IPS-18a (cell line): ENCODE measurements around the gene FBXO17.

Experiments used
- H3K27ac ChIP-seq: one replicate; pipeline ENCODE4 v1.5.1; 2013; ENCODE audit warnings: low read length
- H3K27me3 ChIP-seq: one replicate; pipeline ENCODE4 v1.6.1; 2013; ENCODE audit warnings: mild to moderate bottlenecking, low read length; ENCODE audit not compliant: control insufficient read depth, insufficient read depth
- H3K36me3 ChIP-seq: one replicate; pipeline ENCODE4 v1.6.1; 2013; ENCODE audit warnings: low read depth, low read length; ENCODE audit not compliant: control insufficient read depth
- H3K4me1 ChIP-seq: one replicate; pipeline ENCODE4 v1.6.1; 2013; ENCODE audit warnings: low read depth, low read length; ENCODE audit not compliant: control insufficient read depth
- H3K4me3 ChIP-seq: one replicate; pipeline ENCODE4 v1.5.1; 2013; ENCODE audit warnings: low read length
- H3K9ac ChIP-seq: one replicate; pipeline ENCODE4 v1.6.1; 2013; ENCODE audit warnings: mild to moderate bottlenecking, low read length, moderate library complexity
- H3K9me3 ChIP-seq: one replicate; pipeline ENCODE4 v1.6.1; 2013; ENCODE audit warnings: low read depth, low read length; ENCODE audit not compliant: control insufficient read depth

FBXO17 gene

GRCh38 chr19:38975214-38975860 lies at the start of gene FBXO17:
Gene FBXO17, minus strand, starts transcription at chr19:38975742. Its CDS starts 25,423 bp downstream, at chr19:38950319.
- Histone ChIP-seq H3K27me3 (no peaks in the 10 kb centered on the region), H3K36me3 (no peaks in the 10 kb centered on the region), H3K9ac (peak within 1 kb of the TSS; percentile 50), H3K4me3 (peak within 1 kb of the TSS; percentile 82), H3K4me1 (peaks cover 11% of the 10 kb centered on the region), H3K27ac (no peak within 1 kb of the TSS), H3K9me3 (no peaks in the 10 kb centered on the region)

DNA sequence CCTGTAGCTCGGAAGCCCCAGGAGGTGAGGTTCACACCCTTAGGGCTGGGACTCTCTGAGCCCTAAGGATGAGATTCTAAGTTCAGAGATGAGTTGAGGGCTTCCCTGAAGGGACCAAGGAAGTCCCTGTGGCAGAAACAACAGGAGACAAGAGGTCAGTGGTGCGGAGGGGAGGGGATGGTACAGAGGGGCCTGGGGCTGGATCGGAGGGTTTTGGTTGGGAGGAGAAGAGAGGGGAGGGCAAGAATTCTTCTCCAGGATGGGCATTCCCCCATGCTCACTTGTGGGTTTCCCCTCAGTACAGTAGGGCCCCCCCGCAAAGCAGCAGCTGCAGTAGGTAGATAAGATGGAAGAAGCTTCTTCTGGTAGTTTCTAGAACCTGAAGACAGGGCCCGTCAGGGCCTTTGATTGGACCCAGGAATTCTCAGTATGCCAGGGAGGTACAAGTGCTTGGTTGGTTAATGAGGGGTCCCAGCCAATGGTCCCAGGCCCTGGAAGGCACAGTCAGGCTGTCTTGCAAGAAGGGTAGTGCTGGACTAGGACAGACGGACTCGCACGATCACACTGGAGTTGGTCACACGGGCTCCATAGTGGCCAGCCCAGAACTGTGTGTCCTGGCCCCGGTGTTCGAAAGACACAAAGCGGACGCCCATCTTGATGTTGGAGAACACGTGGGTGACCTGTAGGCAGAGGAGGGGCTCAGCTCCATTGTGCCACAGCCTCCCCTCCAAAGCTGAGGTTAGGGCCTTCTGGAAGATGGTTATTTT lies 49.5 kb upstream of the FBXO17 start:
- no peaks in the 10 kb centered on the region for H3K27me3 ChIP-seq
- H3K36me3 ChIP-seq: peaks cover 7% of the 10 kb centered on the region
- no peak overlapping the region for H3K4me3 ChIP-seq
- no peaks in the 10 kb centered on the region for H3K4me1 ChIP-seq
- H3K9ac ChIP-seq: no peak overlapping the region
- no peaks in the 10 kb centered on the region for H3K9me3 ChIP-seq
- no peak overlapping the region for H3K27ac ChIP-seq

DNA sequence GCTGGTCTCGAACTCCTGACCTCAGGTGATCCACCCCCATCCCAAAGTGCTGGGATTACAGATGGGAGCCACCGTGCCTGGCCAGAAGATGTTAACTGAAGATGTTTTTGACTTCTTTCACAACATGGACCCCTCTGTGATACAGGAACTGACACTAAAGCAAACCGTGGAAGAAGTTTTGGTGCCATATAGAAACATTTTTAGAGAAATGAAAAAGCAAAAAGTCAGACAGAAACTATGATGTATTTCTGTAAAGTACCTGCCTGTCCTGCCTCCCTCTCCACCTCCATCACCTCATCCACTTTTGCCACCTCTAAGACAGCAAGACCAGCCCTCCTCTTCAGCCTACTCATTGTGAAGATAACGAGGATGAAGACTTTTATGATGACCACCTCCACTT lies 45.5 kb upstream of the FBXO17 start:
- no peaks in the 10 kb centered on the region for H3K4me1 ChIP-seq
- H3K36me3 ChIP-seq: no peaks in the 10 kb centered on the region
- H3K9ac ChIP-seq: no peak overlapping the region
- H3K9me3 ChIP-seq: no peaks in the 10 kb centered on the region
- no peak overlapping the region for H3K4me3 ChIP-seq
- H3K27ac ChIP-seq: no peak overlapping the region
- H3K27me3 ChIP-seq: no peaks in the 10 kb centered on the region

DNA sequence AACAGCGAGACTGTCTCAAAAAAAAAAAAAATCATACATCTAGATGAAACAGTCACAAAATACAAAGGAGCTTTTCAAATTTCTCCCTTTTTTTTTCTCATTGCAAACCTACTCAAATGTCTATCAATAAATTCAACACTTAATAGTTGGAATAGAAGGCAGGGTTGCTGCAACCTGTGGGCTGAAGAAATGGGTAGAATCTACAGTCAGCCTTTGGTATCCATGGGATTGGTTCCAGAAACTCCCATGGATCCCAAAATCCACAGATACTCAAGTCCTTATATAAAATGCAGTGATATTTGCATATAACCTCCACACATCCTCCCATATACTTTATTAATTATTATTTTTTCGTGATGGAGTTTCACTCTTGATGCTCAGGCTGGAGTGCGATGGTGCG lies 42.1 kb upstream of the FBXO17 start:
- H3K4me1 ChIP-seq: no peaks in the 10 kb centered on the region
- no peak overlapping the region for H3K9ac ChIP-seq
- H3K9me3 ChIP-seq: no peaks in the 10 kb centered on the region
- H3K36me3 ChIP-seq: no peaks in the 10 kb centered on the region
- no peak overlapping the region for H3K27ac ChIP-seq
- no peaks in the 10 kb centered on the region for H3K27me3 ChIP-seq
- no peak overlapping the region for H3K4me3 ChIP-seq

GRCh38 chr19:39017026-39017425 lies 41.5 kb upstream of the FBXO17 start:
- no peaks in the 10 kb centered on the region for H3K9me3 ChIP-seq
- no peaks in the 10 kb centered on the region for H3K27me3 ChIP-seq
- no peak overlapping the region for H3K9ac ChIP-seq

GRCh38 chr19:39014037-39014436 lies 38.5 kb upstream of the FBXO17 start:
- H3K27ac ChIP-seq: no peak overlapping the region
- H3K4me3 ChIP-seq: no peak overlapping the region
- no peaks in the 10 kb centered on the region for H3K27me3 ChIP-seq
- no peaks in the 10 kb centered on the region for H3K36me3 ChIP-seq
- no peaks in the 10 kb centered on the region for H3K9me3 ChIP-seq
- H3K4me1 ChIP-seq: no peaks in the 10 kb centered on the region
- no peak overlapping the region for H3K9ac ChIP-seq

More at GRCh38 chr19:39017026-39017425, 41.5 kb upstream of the FBXO17 start:
- Histone ChIP-seq H3K4me3 (no peak overlapping the region), H3K36me3 (no peaks in the 10 kb centered on the region), H3K4me1 (no peaks in the 10 kb centered on the region), H3K27ac (no peak overlapping the region)

DNA sequence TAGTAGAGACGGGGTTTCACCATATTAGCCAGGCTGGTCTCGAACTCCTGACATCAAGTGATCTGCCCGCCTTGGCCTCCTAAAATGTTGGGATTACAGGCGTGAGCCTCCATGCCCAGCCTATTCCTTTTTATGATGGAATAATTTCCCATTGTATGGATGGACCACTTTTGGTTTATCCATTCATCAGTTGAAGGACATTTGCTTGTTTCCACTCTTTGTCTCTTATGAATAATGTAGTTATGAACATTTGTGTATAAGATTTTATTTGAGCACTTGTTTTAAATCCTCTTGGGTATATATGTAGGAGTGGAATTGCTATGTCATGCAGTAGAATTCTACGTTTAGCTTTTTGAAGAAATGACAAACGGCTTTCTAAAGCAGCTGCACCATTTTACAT lies 33.5 kb upstream of the FBXO17 start:
- Histone ChIP-seq H3K4me1 (no peaks in the 10 kb centered on the region), H3K27ac (no peak overlapping the region)

GRCh38 chr19:39008137-39008536 lies 32.6 kb upstream of the FBXO17 start:
- Histone ChIP-seq H3K27me3 (no peaks in the 10 kb centered on the region), H3K9ac (no peak overlapping the region), H3K9me3 (no peaks in the 10 kb centered on the region), H3K4me3 (no peak overlapping the region), H3K36me3 (no peaks in the 10 kb centered on the region), H3K27ac (no peak overlapping the region), H3K4me1 (no peaks in the 10 kb centered on the region)

More for the DNA sequence above, 33.5 kb upstream of the FBXO17 start:
- H3K36me3 ChIP-seq: no peaks in the 10 kb centered on the region
- H3K27me3 ChIP-seq: no peaks in the 10 kb centered on the region
- no peak overlapping the region for H3K4me3 ChIP-seq
- H3K9ac ChIP-seq: no peak overlapping the region
- H3K9me3 ChIP-seq: no peaks in the 10 kb centered on the region

DNA sequence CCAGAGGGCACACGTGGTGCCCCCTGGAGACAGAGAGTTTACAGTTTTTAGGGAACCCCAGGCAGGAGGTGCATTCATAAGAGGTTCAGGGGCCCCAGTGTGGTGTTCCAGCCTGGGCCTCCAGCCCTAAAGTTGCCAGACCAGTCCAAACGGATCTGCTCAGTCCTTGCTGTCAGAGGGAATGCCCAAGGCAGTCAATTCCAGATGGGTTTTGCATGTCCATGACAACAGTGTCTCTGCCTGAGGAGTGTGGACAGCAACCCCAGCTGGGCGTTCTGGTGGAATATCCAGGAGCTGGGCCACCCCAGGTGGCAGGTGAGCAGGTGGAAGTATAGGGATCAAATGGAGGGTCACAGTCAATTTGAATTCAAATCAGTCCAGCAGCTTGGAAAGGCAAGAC lies 31.6 kb upstream of the FBXO17 start:
- Histone ChIP-seq H3K4me3 (no peak overlapping the region), H3K9me3 (no peaks in the 10 kb centered on the region), H3K27ac (no peak overlapping the region), H3K4me1 (no peaks in the 10 kb centered on the region), H3K9ac (no peak overlapping the region), H3K27me3 (no peaks in the 10 kb centered on the region), H3K36me3 (no peaks in the 10 kb centered on the region)

GRCh38 chr19:39004403-39004802 lies 28.9 kb upstream of the FBXO17 start:
- no peaks in the 10 kb centered on the region for H3K36me3 ChIP-seq
- H3K27me3 ChIP-seq: no peaks in the 10 kb centered on the region
- no peaks in the 10 kb centered on the region for H3K4me1 ChIP-seq
- no peak overlapping the region for H3K4me3 ChIP-seq
- no peak overlapping the region for H3K9ac ChIP-seq
- no peak overlapping the region for H3K27ac ChIP-seq
- H3K9me3 ChIP-seq: no peaks in the 10 kb centered on the region

GRCh38 chr19:39003796-39004195 lies 28.3 kb upstream of the FBXO17 start:
- Histone ChIP-seq H3K27ac (no peak overlapping the region), H3K4me1 (no peaks in the 10 kb centered on the region), H3K9me3 (no peaks in the 10 kb centered on the region), H3K27me3 (no peaks in the 10 kb centered on the region), H3K4me3 (no peak overlapping the region), H3K36me3 (no peaks in the 10 kb centered on the region), H3K9ac (no peak overlapping the region)

DNA sequence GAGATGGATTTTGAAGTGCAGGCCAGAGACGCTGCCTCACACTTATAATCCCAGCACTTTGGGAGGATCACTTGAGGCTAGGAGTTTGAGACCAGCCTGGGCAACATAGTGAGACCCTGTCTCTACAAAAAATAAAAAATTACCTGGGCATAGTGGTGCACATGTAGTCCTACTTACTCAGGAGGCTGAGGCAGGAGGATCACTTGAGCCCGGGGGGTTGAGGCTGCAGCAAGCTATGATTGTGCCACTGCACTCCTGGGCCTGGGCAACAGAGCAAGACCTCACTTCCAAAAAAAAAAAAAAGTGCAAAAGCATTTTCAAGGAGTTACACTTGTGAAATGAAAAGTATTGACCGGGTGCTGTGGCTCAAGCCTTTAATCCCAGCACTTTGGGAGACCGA lies 27.6 kb upstream of the FBXO17 start:
- Histone ChIP-seq H3K27me3 (no peaks in the 10 kb centered on the region), H3K4me3 (no peak overlapping the region), H3K27ac (no peak overlapping the region), H3K9ac (no peak overlapping the region), H3K4me1 (no peaks in the 10 kb centered on the region), H3K9me3 (no peaks in the 10 kb centered on the region), H3K36me3 (no peaks in the 10 kb centered on the region)
